ENCODE data around the gene CAMTA1.

CAMTA1 gene

DNA sequence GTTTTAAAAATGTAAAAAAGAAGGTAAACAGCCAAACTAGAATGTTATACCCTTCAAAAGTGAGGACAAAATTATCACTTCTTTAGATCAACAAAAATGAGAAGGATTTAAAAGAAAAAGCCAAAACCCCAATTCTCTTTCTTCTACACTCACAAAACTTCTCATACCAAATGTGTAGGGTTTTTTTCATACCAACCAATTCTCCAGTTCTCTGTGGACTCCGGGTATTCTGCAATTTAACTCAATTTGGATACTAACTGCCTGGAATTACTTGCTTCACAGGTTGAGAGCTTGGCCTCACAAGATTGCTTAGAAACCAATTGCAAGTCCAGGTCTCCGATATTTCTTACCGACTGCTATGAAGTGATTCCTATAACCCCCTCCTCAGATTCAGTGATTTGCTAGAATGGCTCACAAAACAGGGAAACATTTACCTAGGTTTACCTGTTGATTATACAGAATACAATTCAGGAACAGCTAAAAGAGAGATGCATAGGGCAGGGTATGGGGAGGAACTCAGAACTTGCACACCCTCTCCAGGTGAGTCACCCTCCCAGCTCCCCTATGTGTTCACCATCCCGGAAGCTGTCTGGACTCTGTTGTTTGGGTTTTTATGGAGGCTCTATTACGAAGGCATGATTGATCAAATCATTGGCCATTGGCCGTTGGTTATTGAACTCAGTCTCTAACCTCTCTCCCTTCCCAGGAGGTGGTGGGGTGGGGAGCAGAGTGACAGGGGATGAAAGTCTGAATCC lies 67.1 kb downstream of the CAMTA1 start:
- DNase-seq: no peak

DNA sequence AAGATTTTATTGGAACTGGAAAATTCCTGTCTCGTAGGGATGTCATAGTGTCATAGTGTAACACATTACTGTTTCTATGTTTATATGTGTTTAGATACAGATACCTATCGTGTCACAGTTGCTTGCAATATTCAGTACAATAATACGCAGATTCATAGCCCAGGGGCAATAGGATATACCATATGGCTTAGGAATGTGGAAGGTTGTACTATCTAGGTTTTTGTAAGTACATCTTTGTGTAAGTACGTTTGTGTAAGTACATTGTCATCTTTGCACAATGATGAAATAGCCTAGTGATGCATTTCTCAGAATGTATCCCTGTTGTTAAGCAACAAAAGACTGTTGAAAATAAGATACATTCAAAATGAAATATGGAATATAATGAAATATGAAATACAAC lies 68.9 kb downstream of the CAMTA1 start:
- DNase-seq: no peak

DNA sequence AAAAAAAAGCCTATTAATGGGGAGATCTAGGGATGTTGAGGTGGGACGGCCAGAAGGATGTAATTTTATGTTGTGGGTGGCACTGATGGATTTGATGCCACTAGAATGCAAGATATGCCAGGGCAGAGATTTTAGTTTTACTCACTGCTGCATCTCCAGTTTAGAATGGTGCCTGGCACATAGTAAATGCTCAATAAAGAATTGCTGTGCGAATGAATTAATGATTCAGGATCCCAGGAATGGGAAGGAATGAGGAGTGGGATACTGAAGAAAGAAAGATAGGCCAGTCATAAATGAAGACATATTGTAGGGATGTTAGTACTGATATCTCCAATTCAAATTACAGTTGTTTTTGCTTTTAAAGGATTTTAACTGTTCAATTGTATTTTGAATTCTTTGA lies 72.6 kb downstream of the CAMTA1 start:
- no peak for DNase-seq

DNA sequence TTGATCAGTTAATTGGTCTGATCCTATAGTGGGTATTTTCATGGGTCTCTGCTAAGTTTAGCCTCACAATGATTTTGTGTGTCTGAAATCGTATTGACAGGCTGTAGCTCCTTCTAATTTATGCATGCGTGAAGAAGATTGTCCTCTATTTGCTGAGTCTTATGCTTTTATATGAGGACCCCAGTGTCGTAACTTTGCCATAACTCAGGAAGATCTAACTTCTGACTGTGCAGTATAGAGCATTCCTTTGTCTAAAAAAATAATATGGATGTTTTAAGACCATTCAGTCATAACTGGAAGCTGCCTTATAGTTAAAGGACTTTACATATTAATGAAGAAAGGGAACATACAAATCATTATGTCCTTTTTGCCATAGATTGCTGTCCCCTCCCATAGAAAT lies 73.3 kb downstream of the CAMTA1 start:
- no peak for DNase-seq

DNA sequence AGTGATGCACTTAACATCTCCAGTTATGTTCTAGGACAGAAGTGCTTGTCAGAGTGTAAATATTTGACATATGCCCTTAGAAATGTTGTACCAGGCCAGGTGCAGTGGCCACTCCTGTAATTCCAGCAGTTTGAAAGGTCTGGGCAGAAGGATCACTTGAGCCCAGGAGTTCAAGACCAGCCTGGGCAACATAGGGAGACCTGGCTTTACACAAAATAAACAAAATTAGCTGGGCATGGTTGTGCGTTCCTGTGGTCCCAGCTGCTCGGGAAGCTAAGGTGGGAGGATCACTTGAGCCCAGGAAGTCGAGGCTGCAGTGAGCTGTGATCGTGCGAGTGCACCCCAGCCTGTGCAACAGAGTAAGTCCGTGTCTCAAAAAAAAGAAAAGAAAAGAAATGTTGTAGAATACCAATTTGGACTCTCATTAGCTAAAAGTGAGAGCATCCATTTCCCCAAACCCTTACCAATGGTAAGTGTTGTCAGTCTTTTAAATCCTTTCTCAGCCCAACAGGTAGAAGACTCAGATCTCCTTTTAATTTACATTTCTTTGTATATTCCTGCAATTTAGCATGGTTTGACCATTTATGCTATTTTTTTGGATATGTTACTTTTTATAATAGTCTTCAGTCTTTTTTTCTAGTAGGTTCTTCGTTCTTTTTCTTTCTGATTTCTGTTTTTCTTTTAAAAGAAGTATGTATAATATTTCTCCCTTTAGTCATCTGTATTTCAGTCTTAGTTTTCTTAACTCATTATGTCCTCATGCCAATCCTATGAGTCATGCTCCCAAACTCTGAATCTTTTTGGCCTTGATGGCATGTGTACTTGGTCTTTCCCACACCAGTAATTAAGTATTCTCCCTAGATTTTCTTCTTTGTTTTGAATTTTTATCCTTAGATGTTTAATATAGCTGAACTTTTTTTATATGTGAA lies 74.4 kb downstream of the CAMTA1 start:
- no peak for DNase-seq

DNA sequence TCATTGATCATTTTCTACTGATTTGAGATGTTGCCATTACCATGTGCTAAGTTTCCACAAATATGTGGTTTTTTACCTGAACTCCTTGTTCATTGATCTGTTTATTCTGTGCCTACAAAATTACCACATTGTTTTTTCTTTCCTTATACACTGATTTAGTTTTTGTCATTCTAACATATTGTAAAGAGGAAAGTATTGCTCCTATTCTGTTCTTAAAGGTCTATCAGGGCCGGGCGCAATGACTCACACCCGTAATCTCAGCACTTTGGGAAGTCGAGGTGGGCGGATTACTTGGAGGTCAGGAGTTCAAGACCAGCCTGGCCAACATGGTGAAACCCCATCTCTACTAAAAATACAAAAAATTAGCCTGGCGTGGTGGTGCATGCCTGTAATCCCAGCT lies 75.1 kb downstream of the CAMTA1 start:
- DNase-seq: no peak

DNA sequence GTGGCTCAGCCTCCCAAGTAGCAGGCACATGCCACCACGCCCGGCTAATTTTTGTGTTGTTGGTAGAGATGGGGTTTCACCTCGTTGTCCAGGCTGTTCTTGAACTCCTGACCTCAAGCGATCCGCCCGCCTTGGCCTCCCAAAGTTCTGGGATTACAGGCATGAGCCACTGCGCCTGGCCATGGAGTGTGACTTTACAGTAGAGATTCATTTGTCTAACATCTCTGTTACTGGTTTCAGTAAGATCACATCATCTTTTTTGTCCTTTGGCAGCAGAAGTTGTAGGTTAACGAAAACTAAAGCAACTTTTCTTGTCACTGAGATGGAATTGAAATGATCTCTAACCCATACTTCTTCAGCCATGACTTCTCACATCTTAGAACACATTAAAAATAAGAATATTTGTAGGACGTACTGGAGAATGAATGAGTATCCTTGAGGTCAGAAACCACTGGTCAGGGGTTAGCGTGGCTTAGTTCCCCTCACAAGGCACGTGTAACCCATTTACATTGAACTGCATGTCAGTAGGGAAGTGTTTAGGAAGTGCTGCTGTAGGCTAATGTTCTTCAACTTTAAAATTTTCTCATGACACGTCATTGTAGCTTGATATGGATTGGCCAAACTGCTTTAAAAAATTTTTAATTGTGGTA lies 75.9 kb downstream of the CAMTA1 start:
- DNase-seq: no peak

DNA sequence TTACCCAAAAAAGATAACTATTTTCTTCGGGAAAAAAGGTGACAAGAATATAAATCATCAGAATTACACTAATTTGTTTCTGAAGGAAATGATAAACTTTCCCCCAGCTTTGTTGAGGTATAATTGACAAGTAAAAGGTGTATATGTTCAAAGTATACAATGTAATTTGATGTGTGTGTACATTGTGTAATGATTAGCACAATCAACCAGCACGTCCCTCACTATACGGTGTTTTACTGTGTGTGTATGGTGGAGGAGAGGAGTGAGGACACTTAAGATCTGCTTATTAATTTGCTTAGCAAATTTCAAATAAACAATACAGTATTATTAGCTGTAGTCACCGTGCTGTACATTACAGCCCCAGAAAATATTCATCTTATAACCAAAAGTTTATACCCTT lies 77.7 kb downstream of the CAMTA1 start:
- DNase-seq: no peak

DNA sequence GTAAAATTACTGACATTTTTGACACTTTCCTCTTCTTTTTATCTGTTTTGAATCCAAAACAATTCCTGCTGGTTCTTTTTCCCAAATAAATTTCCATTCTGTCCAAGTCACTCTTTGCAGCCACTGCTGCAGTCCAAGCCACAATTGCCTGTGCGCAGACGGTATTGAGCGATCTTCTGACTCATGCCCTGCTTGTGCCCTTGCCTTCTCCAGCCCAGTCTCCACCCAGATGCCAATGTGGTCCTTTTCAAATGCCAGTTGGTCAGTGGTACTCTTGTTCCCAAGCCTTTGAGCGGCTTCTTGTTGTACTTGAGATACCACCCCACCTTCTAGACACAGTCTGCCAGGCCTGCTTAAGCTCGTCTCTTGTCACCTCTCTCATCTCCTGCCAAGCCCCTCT lies 78.9 kb downstream of the CAMTA1 start:
- DNase-seq: no peak

DNA sequence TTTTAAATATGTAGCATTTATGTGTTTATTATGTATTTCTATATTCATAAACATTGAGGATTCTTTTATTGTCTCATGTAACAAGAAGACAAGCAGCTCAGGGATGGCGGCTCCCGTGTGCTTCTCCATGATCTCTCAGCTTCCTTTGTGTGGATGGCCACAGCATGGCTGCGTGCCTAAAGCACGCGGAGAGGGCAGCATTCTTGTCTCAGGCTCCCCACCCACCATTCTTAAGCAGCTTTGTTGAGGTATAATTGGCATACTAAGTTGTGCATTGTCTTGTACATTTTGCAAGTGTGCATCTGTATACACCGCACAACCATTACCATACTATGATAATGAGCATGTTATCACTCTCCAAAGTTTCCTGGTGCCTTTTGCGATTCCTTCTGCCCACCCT lies 81.6 kb downstream of the CAMTA1 start:
- DNase-seq: no peak

DNA sequence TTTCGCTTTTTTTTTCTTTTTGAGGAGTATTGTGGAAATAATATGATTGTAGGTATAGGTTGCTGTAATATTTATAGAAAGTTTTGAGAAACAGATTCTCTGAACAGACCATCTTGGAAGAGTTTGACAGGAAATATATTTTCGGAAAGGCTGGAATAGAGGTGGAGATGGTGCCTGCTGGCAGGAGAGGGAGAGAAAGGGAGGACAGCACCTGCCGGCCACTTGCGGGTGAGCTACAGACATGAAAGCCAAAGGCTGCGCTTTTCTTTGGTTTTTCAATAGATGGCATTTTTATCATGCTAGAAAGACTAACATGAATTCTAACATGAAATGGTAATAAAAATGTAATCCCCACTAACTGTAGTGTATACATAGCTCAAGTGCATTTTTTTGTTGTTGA lies 82.1 kb downstream of the CAMTA1 start:
- DNase-seq: no peak

DNA sequence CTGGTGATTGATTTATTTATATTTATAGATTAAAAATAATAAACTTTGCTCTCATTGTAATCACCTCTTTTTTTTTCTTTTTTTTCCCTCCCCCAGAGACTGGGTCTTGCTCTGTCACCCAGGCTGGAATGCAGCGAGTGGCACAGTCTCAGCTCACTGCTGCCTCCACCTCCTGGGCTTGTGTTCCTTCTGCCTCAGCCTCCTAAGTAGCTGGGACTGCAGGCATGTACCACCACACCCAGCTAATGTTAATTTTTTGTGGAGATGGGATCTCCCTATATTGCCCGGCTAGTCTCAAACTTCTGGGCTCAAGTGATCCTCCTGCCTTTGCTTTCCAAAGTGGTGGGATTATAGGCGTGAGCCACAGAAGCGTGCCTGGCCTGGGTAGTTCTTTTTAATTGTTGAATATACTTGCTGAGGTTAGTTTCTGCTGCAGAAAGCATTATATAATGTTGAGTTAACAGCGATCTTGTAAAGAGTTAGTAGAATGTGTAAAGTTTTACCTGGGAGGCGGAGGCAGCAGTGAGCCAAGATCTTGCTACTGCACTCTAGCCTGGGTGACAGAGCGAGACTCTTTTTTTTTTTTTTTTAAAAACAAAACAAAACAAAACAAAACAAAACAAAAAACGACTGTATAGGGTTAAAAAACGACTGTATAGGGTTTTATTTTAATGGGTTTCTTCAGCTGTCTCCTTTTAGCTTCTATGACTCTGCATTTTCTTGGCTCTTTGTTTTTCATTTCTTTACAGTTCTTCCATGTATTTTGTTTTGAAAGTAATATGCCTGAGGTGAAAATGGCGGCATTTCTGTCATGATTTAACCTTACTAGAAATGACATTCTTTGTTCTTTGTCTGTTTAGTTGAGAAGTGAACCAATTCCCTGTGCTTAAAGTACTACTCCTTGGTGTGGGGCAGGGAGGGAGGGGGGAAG lies 82.7 kb downstream of the CAMTA1 start:
- no peak for DNase-seq

DNA sequence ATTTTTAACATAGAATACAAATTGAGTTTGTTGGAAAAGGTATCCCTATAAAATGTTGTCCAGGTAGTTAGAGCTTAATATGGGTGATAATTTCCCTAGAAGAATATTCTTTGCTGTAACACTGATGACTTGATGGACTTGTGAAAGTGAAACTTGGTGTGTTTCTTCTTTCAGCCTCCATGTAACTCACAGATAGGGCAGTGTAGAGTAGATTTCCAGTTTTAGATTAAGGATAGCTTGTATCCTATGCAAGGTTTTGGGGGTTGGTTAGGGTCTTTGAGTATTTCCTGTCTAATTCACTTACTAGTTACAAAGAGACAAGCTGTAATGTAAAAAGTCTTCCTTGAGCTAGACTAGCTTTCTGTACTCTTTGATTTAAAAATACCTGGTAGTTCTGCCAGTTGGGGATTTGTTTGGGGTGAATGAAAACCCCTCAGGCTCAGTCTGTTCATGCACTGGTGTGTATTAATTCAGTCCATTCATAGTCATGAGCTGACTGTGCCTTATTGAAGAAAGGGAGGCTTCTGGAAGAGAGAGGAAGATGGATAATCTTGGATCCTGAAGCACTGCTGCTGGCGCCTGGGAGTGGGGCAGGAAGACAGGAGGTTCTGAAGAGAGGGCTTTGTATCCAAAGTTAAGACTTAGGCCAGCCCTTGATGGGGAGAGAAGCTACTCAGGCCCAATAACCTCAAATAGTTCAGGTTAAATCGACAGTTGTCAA lies 83.6 kb downstream of the CAMTA1 start:
- no peak for DNase-seq

DNA sequence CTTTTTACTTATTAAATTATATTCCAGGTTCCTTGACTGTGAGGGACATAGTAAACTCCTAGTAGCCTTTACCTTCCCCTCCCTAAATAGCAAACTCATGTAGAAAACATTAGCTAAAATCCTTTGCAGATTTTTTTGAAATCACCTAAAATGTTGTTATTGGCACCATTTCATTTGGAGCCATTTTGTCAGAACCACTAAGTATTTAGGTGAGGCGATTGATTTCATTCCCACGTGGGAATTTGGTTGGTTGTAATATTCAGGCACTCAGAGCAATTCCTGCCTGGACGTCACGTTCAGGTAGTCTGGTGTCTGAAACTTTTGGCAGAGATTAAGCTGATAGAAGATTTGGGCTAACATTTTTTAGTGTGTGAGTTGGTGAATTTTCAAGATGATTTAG lies 84.3 kb downstream of the CAMTA1 start:
- no peak for DNase-seq

DNA sequence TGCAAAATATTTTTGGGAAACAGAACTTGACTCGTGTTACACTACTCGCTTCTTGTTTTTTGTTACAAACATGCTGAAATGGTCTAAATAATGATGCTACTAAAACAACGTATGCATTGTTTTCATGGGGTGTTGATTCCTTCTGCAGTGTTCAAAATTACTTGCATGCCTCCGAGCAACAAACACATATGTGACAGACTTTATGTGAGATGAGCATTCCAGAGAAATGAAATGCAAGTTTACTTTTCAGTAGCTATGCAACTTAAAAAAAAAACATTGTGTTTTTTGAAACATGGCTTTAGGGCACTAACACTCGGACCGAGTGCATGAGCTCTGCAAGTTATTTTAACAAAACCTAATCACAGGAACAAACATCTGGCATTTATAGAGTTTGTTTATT lies 84.8 kb downstream of the CAMTA1 start:
- no peak for DNase-seq

DNA sequence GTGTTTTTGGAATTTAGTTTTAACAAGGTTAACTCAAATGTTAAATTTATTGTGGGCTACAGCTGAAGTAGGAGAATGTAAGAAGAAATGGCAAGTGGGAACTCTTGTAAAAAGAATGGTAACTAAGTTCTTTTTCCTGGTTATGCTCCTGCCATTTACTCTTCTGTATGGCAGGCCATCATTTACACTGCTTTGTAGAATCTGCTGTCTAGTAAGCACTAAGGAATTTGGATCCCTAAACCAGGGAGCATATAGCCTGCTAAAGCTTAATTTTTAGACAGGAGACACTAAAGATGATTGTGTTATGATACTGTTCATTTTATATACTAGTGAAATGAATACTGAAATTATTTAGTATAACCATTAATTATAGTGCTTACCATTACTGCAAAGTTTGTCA lies 85.3 kb downstream of the CAMTA1 start:
- DNase-seq: no peak

DNA sequence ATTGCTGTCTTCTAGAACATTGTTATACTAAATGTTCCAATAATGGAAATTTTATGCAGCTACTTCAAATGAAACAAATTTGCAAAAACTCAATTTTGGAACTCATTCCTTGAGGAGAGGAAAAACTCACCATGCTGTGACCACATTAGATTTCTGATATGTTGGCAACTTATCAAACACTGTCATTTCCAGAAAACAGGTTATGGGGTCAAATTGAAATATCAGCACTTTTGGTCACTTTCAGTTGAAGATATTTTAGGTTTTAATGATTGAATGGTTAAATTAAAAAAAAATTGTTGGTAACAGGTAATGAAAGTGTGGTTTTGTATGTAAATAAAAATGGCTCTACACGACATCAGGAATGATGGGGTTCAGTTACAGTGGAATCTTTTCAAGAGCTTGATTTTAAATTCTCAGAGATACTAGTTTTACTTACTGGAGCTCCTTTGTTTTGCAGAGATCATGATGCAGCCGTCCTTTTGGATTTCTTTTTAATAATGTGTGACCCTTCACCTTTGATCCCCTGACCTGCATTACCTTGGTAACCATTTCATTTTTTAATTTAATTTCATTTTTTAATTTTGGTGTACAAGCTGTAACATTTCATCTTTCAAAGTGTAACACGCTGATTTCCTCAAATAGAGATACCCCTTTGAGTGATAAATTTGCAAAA lies 86.2 kb downstream of the CAMTA1 start:
- no peak for DNase-seq

DNA sequence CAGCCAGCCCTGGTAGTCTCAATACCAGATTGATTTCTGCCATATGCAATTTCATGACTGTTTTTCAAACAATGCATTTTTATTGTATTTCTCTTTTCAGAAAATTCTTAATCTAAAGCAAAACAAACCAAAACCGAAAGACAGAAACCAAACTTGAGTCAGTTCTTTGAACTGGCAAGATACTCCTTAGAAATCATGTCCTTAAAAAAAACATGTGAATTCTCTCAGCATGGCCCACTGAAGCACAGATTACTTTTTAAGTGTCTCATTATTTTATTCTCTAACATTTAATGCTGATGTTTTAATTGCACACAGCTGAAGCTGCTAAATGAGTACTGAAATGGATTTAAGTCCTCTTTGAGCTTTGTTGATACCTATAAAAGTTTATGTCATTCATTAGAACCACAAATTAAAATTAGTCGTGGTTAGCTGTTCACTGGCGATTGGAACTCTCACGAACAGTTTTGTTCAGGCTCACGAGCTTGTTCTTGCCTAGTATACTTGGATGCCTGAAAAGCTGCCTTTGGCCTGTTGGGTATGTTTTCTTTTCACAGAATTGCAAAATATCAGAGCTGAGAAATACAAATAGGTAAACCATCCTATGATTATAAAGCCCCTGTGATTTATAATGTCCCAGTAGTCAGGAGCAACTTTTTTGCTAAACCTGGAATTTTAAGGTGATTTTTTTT lies 87.5 kb downstream of the CAMTA1 start:
- DNase-seq: no peak

DNA sequence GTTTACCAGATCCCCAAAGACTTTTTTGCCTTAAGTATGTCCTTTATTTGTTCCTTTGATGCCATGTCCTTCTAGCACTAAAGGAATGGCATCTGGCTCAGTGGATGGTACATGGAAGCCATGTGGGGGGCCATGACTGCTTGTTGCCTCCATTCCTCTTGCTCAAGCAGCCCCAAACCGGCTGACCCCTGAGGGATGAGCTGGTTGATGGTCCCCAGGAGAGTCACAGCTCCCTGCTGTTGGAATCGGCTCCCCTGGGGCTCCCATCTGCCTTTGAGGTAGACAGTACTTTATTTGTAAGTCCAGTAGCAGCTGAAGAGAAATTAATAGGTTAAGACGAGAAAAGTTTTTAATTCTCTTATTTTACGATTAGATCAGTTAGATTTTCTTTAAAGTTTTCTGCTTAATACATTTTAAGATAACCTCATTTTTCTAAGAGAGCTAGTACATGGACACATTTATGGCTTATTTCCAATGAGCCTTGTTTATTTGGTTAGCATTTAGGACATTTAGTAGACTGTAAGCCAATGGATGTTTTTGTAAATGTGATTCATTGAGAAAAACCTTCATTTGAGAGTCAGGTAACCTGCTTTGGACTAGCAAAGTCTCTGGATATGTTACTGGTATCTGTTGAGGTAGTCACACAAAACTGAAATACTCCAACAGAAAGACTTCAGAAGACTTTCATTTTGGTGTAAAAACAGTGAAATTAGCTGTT lies 88.2 kb downstream of the CAMTA1 start:
- no peak for DNase-seq

DNA sequence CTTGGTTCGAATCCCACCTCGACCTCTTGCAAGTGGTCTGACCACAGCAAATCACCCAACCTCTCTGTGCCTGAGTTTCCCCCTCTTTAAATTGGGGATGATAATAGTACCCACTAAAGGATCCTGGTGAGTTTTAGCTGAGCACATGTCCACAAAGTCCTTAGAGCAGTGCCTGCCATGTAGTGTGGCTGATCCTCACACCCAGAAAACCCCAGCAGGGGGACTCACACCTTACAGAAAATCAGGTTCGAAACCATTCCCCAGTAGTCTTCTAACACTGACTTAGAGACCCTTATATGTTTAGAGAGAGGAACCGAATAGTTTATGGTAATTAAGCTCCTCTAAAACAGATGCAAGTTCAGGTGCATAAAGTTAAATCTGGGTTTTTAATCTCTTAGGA lies 89.0 kb downstream of the CAMTA1 start:
- DNase-seq: no peak
